Measurements from ENCODE around the gene TRIM47.

Gene TRIM47

GRCh38 chr17:75878174-75878998 lies at the start of gene TRIM47:
Gene TRIM47 (minus strand): TSS chr17:75878581. CDS start chr17:75878548, 33 bp downstream.
- peak; percentile 52 for DNase-seq

GRCh38 chr17:75927286-75927922 lies 49.0 kb upstream of the TRIM47 start:
- DNase-seq: no peak

- DNase-seq: no peak
Observed at GRCh38 chr17:75926456-75926855, 48.1 kb upstream of the TRIM47 start.

- DNase-seq: no peak
Observed at GRCh38 chr17:75925912-75926311, 47.5 kb upstream of the TRIM47 start.

GRCh38 chr17:75925103-75925502 lies 46.7 kb upstream of the TRIM47 start:
- no peak for DNase-seq

GRCh38 chr17:75922963-75923874 lies 44.8 kb upstream of the TRIM47 start:
- no peak for DNase-seq

GRCh38 chr17:75922173-75922961 lies 44.0 kb upstream of the TRIM47 start:
- DNase-seq: no peak

- DNase-seq: no peak
Observed at GRCh38 chr17:75921596-75921995, 43.2 kb upstream of the TRIM47 start.

GRCh38 chr17:75920045-75920560 lies 41.7 kb upstream of the TRIM47 start:
- DNase-seq: no peak

GRCh38 chr17:75919611-75920010 lies 41.2 kb upstream of the TRIM47 start:
- no peak for DNase-seq

- DNase-seq: no peak
Observed at GRCh38 chr17:75917917-75918445, 39.6 kb upstream of the TRIM47 start.

- no peak for DNase-seq
Observed at GRCh38 chr17:75917141-75917916, 38.9 kb upstream of the TRIM47 start.

GRCh38 chr17:75915268-75915667 lies 36.9 kb upstream of the TRIM47 start:
- DNase-seq: no peak

- DNase-seq: no peak
Observed at GRCh38 chr17:75914643-75915267, 36.4 kb upstream of the TRIM47 start.

- DNase-seq: no peak
Observed at GRCh38 chr17:75913537-75914210, 35.3 kb upstream of the TRIM47 start.

GRCh38 chr17:75910699-75911098 lies 32.3 kb upstream of the TRIM47 start:
- DNase-seq: no peak

- DNase-seq: no peak
Observed at GRCh38 chr17:75909812-75910274, 31.5 kb upstream of the TRIM47 start.

- no peak for DNase-seq
Observed at GRCh38 chr17:75909051-75909811, 30.9 kb upstream of the TRIM47 start.

GRCh38 chr17:75908201-75908600 lies 29.8 kb upstream of the TRIM47 start:
- DNase-seq: no peak

Measured in hippocampal formation (tissue), 2 donors.